HUES64 (cell line): ENCODE results near the gene CYS1.

Source experiments
- H3K27ac ChIP-seq: 2 replicates; pipeline ENCODE4 v1.7.0; 2013; ENCODE audit warnings: low read depth, low read length, inconsistent platforms
- H3K27me3 ChIP-seq: 2 replicates; pipeline ENCODE4 v1.6.1; 2013; ENCODE audit warnings: mild to moderate bottlenecking, low read length; ENCODE audit not compliant: insufficient read depth
- H3K36me3 ChIP-seq: 2 replicates; pipeline ENCODE4 v1.6.1; 2013; ENCODE audit warnings: mild to moderate bottlenecking, low read length; ENCODE audit not compliant: insufficient read depth
- H3K4me1 ChIP-seq: 2 replicates; pipeline ENCODE4 v1.6.1; 2013; ENCODE audit warnings: mild to moderate bottlenecking, low read length, moderate library complexity; ENCODE audit not compliant: insufficient read depth
- H3K4me3 ChIP-seq: 2 replicates; pipeline ENCODE4 v1.5.1; 2013; ENCODE audit warnings: mild to moderate bottlenecking, low read length, moderate library complexity
- H3K9ac ChIP-seq: 2 replicates; pipeline ENCODE4 v1.6.1; 2013; ENCODE audit warnings: mild to moderate bottlenecking, low read depth, low read length
- H3K9me3 ChIP-seq: 2 replicates; pipeline ENCODE4 v1.6.1; 2013; ENCODE audit warnings: low read depth, low read length; ENCODE audit not compliant: insufficient read depth
- WGBS: fragments of 150-250, 120-280 bp; methylation state at CpG from one replicate; pipeline ENCODE4 v1.1.7; 2013; ENCODE audit warnings: missing lambda C conversion rate; 5-methylcytosine and 5-hydroxymethylcytosine counted together

CYS1 gene

DNA sequence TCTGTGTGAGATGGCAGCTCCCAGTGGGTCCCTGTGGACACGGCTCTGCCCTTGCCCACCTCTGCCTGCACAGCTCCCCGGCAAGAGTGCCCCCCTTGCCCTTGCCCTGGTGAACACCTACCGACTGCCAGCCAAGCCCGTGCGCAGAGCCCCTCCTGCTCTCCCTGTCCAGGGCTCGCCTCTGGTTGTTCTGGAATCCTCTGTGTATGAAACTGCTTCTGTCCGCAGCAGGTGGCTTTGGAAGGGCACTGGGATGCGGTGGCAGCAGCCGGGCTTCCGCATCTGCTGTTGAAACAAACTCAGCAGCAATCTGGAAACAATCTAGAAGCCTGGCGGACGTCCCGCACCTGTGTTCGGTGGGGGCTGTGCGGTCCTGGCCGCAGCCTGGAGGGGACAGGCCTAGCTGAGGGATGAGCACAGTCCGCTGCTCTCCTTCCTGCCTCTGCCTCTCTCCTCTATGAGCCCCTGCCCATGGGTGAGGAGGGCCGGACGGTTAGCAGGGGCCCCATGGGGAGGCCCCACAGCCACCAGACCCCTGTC lies 70.9 kb downstream of the CYS1 start:
- Histone ChIP-seq H3K4me3 (no peak overlapping the region), H3K36me3 (no peaks in the 10 kb centered on the region), H3K9ac (no peak overlapping the region), H3K9me3 (no peaks in the 10 kb centered on the region), H3K4me1 (no peaks in the 10 kb centered on the region), H3K27ac (no peak overlapping the region), H3K27me3 (no peaks in the 10 kb centered on the region)
- WGBS, result 91% methylated on average over 19 of the region's 19 CpGs

GRCh38 chr2:10008809-10009176 lies 71.4 kb downstream of the CYS1 start:
- H3K4me3 ChIP-seq, result no peak overlapping the region
- H3K27ac ChIP-seq, result no peak overlapping the region
- H3K9me3 ChIP-seq, result no peaks in the 10 kb centered on the region
- H3K4me1 ChIP-seq, result no peaks in the 10 kb centered on the region
- H3K9ac ChIP-seq, result no peak overlapping the region
- WGBS, result 93% methylated on average over 9 of the region's 9 CpGs
- H3K36me3 ChIP-seq, result no peaks in the 10 kb centered on the region
- H3K27me3 ChIP-seq, result no peaks in the 10 kb centered on the region

DNA sequence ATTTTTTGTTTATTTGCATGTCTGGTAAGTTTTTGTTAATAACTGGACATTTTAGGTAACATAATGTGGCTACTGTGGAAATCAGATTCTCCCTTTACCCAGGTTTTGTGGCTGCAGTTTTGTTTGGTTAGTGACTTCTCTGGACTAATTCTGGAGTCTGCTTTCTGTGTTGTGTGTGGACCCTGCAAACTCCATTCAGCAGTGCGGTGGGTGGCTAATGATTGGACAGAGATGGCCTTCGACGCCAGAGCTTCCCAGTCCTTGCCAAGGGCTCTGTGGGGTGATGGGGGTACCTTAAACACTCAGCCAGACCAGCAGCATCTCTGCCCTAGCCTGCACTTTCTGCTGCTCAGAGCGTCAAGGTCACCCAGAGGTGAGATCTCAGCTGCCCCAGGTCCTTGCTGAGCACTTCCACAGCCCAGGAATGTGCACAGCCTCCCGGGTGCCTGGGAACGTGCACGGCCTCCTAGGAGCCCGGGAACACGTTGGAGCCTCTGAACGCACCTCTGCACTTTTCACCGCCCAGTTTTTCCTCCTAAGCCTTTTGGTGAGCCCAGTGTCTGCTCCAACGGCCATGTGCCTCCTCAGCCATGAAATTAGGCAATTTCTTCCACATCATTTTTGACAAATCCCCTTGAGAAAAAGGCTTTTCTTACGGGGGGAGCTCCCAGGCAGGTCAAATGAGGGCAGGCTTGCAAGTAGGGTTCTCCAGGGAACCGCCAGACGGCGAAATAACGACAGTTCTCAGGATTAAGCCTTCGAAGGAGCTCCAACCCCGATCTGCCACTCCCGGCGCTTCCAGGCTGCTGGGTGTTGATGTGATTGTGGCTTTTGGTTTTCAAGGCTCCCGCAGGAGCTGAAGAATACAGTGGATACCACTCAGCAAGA lies 72.0 kb downstream of the CYS1 start:
- Histone ChIP-seq H3K27ac (no peak overlapping the region), H3K27me3 (no peaks in the 10 kb centered on the region), H3K4me1 (no peaks in the 10 kb centered on the region), H3K9me3 (no peaks in the 10 kb centered on the region), H3K36me3 (no peaks in the 10 kb centered on the region), H3K4me3 (no peak overlapping the region), H3K9ac (no peak overlapping the region)
- WGBS, result 86% methylated on average over 22 of the region's 22 CpGs

GRCh38 chr2:10007435-10007834 lies 72.8 kb downstream of the CYS1 start:
- H3K27ac ChIP-seq, result no peak overlapping the region
- WGBS, result 87% methylated on average over 9 of the region's 9 CpGs

More at GRCh38 chr2:10007435-10007834, 72.8 kb downstream of the CYS1 start:
- no peak overlapping the region for H3K9ac ChIP-seq
- H3K27me3 ChIP-seq, result no peaks in the 10 kb centered on the region
- H3K4me3 ChIP-seq, result no peak overlapping the region
- no peaks in the 10 kb centered on the region for H3K4me1 ChIP-seq
- H3K36me3 ChIP-seq, result no peaks in the 10 kb centered on the region
- no peaks in the 10 kb centered on the region for H3K9me3 ChIP-seq
